Stimulated activated CD4-positive, alpha-beta T cell treated with anti-CD3 and anti-CD28 coated beads, TNF-alpha, amount 100 ng/mL, for 4 hours (primary cell): ENCODE results near the gene GNA14.
"Not testable (repeated sequence)": the region's sequence is repeated elsewhere in the genome, so short reads cannot be mapped to it uniquely, and the experiment has no call there.

Experiments
- DNase-seq, 3 experiments: peaks; one replicate each; pipeline ENCODE4 v3.0.0-alpha.2; 2020; ENCODE audit warnings: low read depth in 3 of 3

The GNA14 gene

GRCh38 chr9:77489405-77490163 is 158.5 kb downstream of the GNA14 start:
- not testable (repeated sequence) for DNase-seq

- DNase-seq = no peak
Measured at GRCh38 chr9:77488439-77489126, 159.5 kb downstream of the GNA14 start.

- DNase-seq = no peak
Measured at GRCh38 chr9:77486968-77487367, 161.2 kb downstream of the GNA14 start.

GRCh38 chr9:77486463-77486862 is 161.7 kb downstream of the GNA14 start:
- DNase-seq = no peak

GRCh38 chr9:77475641-77476473 is 172.3 kb downstream of the GNA14 start:
- DNase-seq = peak in 1 of 3 experiments; percentile 14

- no peak for DNase-seq
Measured at GRCh38 chr9:77474936-77475335, 173.2 kb downstream of the GNA14 start.

GRCh38 chr9:77472646-77473045 is 175.5 kb downstream of the GNA14 start:
- no peak for DNase-seq

GRCh38 chr9:77471572-77471971 is 176.6 kb downstream of the GNA14 start:
- DNase-seq = no peak

- no peak for DNase-seq
Measured at GRCh38 chr9:77469515-77470231, 178.4 kb downstream of the GNA14 start.

- no peak for DNase-seq
Measured at GRCh38 chr9:77464661-77465060, 183.5 kb downstream of the GNA14 start.

GRCh38 chr9:77463151-77463550 is 185.0 kb downstream of the GNA14 start:
- no peak for DNase-seq

GRCh38 chr9:77462066-77462465 is 186.1 kb downstream of the GNA14 start:
- no peak for DNase-seq

- DNase-seq = no peak
Measured at GRCh38 chr9:77460938-77461337, 187.2 kb downstream of the GNA14 start.

- peak; percentile 33 to 40 (median 37) for DNase-seq
Measured at GRCh38 chr9:77457916-77458592, 190.1 kb downstream of the GNA14 start.

- DNase-seq = peak; percentile 57 to 63 (median 60)
Measured at GRCh38 chr9:77456829-77457437, 191.2 kb downstream of the GNA14 start.

GRCh38 chr9:77455312-77455927 is 192.7 kb downstream of the GNA14 start:
- no peak for DNase-seq

GRCh38 chr9:77454663-77455062 is 193.5 kb downstream of the GNA14 start:
- DNase-seq = no peak

- DNase-seq = no peak
Measured at GRCh38 chr9:77453825-77454647, 194.1 kb downstream of the GNA14 start.

GRCh38 chr9:77451507-77451906 is 196.6 kb downstream of the GNA14 start:
- DNase-seq = no peak
